IMR-90 (cell line): ENCODE results near the gene FBXO28. TPM values are rescaled to one million over a fixed set of nuclear protein-coding genes. Genes with fewer than 3 reads are reported as not detected.

Experiments
- ATAC-seq: fragments of 200-7000 bp; cut with Tn5 transposase; 2 replicates; pipeline ENCODE4 v1.9.1; 2020; ENCODE audit warnings: low read depth, mild to moderate bottlenecking, moderate library complexity
- BruUV-seq: library from RNA; stranded (reverse); fragments of 400-500 nt; replicated peaks from 2 replicates; lab custom pipeline; 2021; lab: Mats Ljungman, UMichigan
- CTCF ChIA-PET: fragments of 300-600 bp; formaldehyde crosslinking; extraction: SDS; loops from one replicate; lab custom pipeline; 2021; ENCODE audit warnings: antibody characterized with exemption; lab: Yijun Ruan, JAX
- POLR2A ChIA-PET: fragments of 300-600 bp; sonication (Branson Sonifier 250); formaldehyde crosslinking; loops from one replicate; lab custom pipeline; 2022; ENCODE audit warnings: antibody characterized with exemption; ENCODE audit not compliant: unreplicated experiment; lab: Charles Lee
- DNase-seq: peaks from one replicate; pipeline ENCODE4 v3.0.0; 2013
- H2AFZ ChIP-seq: replicated peaks from 2 replicates; pipeline ENCODE3; 2013; ENCODE audit warnings: low read length, mild to moderate bottlenecking; ENCODE audit not compliant: poor library complexity
- H2AK5ac ChIP-seq: 2 replicates; pipeline ENCODE4 v1.6.1; 2013; ENCODE audit warnings: low read depth, low read length, inconsistent platforms
- H2AK9ac ChIP-seq: replicated peaks from 2 replicates; pipeline ENCODE3; 2013; ENCODE audit warnings: mild to moderate bottlenecking, low read depth, low read length, moderate library complexity; ENCODE audit not compliant: poor library complexity
- H2BK120ac ChIP-seq: 2 replicates; pipeline ENCODE4 v1.6.1; 2013; ENCODE audit warnings: low read depth, low read length, inconsistent platforms
- H2BK15ac ChIP-seq: 3 replicates; pipeline ENCODE4 v1.6.1; 2013; ENCODE audit warnings: low read depth, low read length, inconsistent platforms
- H2BK20ac ChIP-seq: 2 replicates; pipeline ENCODE4 v1.6.1; 2013; ENCODE audit warnings: low read depth, mild to moderate bottlenecking, inconsistent platforms, low read length, moderate library complexity
- H2BK5ac ChIP-seq: 2 replicates; pipeline ENCODE4 v1.6.1; 2013; ENCODE audit warnings: mild to moderate bottlenecking, low read depth, low read length, inconsistent platforms; ENCODE audit not compliant: poor library complexity, severe bottlenecking
- H3K14ac ChIP-seq: replicated peaks from 2 replicates; pipeline ENCODE4 v1.6.1; 2013; ENCODE audit warnings: low read depth, low read length, inconsistent platforms
- H3K18ac ChIP-seq: 2 replicates; pipeline ENCODE4 v1.6.1; 2013; ENCODE audit warnings: low read depth, low read length, control low read depth
- H3K23ac ChIP-seq: 2 replicates; pipeline ENCODE4 v1.6.1; 2013; ENCODE audit warnings: low read depth, low read length, inconsistent platforms
- H3K27ac ChIP-seq: 2 replicates; pipeline ENCODE4 v1.5.1; 2013; ENCODE audit warnings: mild to moderate bottlenecking, control low read depth, low read length; ENCODE audit not compliant: insufficient read depth
- H3K27me3 ChIP-seq: 2 replicates; pipeline ENCODE4 v1.6.1; 2013; ENCODE audit warnings: low read length; ENCODE audit not compliant: control insufficient read depth, insufficient read depth
- H3K36me3 ChIP-seq: 2 replicates; pipeline ENCODE4 v1.6.1; 2013; ENCODE audit warnings: low read length, mixed read lengths; ENCODE audit not compliant: control insufficient read depth, insufficient read depth
- H3K4ac ChIP-seq: 2 replicates; pipeline ENCODE4 v1.6.1; 2013; ENCODE audit warnings: low read depth, low read length, inconsistent platforms
- H3K4me1 ChIP-seq: 2 replicates; pipeline ENCODE4 v1.6.1; 2013; ENCODE audit warnings: low read length, mixed read lengths; ENCODE audit not compliant: control insufficient read depth, insufficient read depth
- H3K4me2 ChIP-seq: 2 replicates; pipeline ENCODE4 v1.6.1; 2013; ENCODE audit warnings: low read depth, mild to moderate bottlenecking, control low read depth, low read length, moderate library complexity
- H3K4me3 ChIP-seq: 2 replicates; pipeline ENCODE4 v1.5.1; 2013; ENCODE audit warnings: low read depth, mild to moderate bottlenecking, control low read depth, low read length, moderate library complexity; ENCODE audit not compliant: insufficient read depth
- H3K56ac ChIP-seq: 2 replicates; pipeline ENCODE4 v1.6.1; 2013; ENCODE audit warnings: low read length, inconsistent platforms; ENCODE audit not compliant: insufficient read depth; ENCODE audit errors: extremely low read depth
- H3K79me1 ChIP-seq, 2 experiments: 2 replicates each; pipeline ENCODE4 v1.6.1; 2013; ENCODE audit warnings: low read length in 2 of 2, inconsistent platforms in 1 of 2, low read depth in 1 of 2
- H3K9ac ChIP-seq: 2 replicates; pipeline ENCODE4 v1.6.1; 2013; ENCODE audit warnings: low read depth, low read length, control low read depth
- H3K9me1 ChIP-seq: 2 replicates; pipeline ENCODE4 v1.6.1; 2013; ENCODE audit warnings: low read length, inconsistent platforms; ENCODE audit not compliant: insufficient read depth
- H3K9me3 ChIP-seq: 2 replicates; pipeline ENCODE4 v1.6.1; 2013; ENCODE audit warnings: low read length; ENCODE audit not compliant: control insufficient read depth, insufficient read depth
- H4K20me1 ChIP-seq: 2 replicates; pipeline ENCODE4 v1.6.1; 2013; ENCODE audit warnings: low read length, inconsistent platforms; ENCODE audit not compliant: insufficient read depth
- H4K5ac ChIP-seq: 2 replicates; pipeline ENCODE4 v1.6.1; 2013; ENCODE audit warnings: mild to moderate bottlenecking, low read depth, low read length, control low read depth
- H4K8ac ChIP-seq, 2 experiments: 2 replicates each; pipeline ENCODE4 v1.6.1; 2013; ENCODE audit warnings: low read depth in 2 of 2, low read length in 2 of 2, control low read depth in 1 of 2, inconsistent platforms in 1 of 2
- H4K91ac ChIP-seq: 2 replicates; pipeline ENCODE4 v1.6.1; 2013; ENCODE audit warnings: low read depth, low read length, inconsistent platforms; ENCODE audit not compliant: insufficient read depth
- CEBPB ChIP-seq: IDR thresholded peaks from 2 replicates; pipeline ENCODE4 v1.6.1; 2012; ENCODE audit warnings: low read depth, low read length, improper control_type of control experiment
- CHD1 ChIP-seq: IDR thresholded peaks from 2 replicates; pipeline ENCODE4 v1.6.1; 2012; ENCODE audit warnings: low read depth, low read length, improper control_type of control experiment
- FOS ChIP-seq: fragments of 150-350 bp; IDR thresholded peaks from 2 replicates; pipeline ENCODE4 v1.6.1; 2016; ENCODE audit warnings: low read depth, low read length
- NFE2L2 ChIP-seq: fragments of 150-350 bp; IDR thresholded peaks from 2 replicates; pipeline ENCODE4 v1.6.1; 2016; ENCODE audit warnings: low read depth, mild to moderate bottlenecking, low read length
- POLR2A ChIP-seq: IDR thresholded peaks from 2 replicates; pipeline ENCODE4 v1.6.1; 2012; ENCODE audit warnings: mild to moderate bottlenecking, low read depth, low read length
- RAD21 ChIP-seq: IDR thresholded peaks from 2 replicates; pipeline ENCODE4 v1.6.1; 2012; ENCODE audit warnings: low read length, improper control_type of control experiment
- RFX5 ChIP-seq: IDR thresholded peaks from 2 replicates; pipeline ENCODE4 v1.8.0; 2012; ENCODE audit warnings: low read depth, mild to moderate bottlenecking, low read length, moderate library complexity
- SMC3 ChIP-seq: fragments of 150-350 bp; IDR thresholded peaks from 2 replicates; pipeline ENCODE4 v1.6.1; 2016; ENCODE audit warnings: low read depth, mild to moderate bottlenecking, antibody characterized with exemption, low read length, moderate library complexity
- WGBS, 2 experiments: methylation state at CpG; one replicate each; pipeline versions ENCODE4 v1.1.5 to v1.1.7; 2013; ENCODE audit warnings: missing lambda C conversion rate in 2 of 2; ENCODE audit not compliant: insufficient read length in 1 of 2; ENCODE audit errors: extremely low coverage in 2 of 2; 5-methylcytosine and 5-hydroxymethylcytosine counted together
- dilution Hi-C: fragments of 300-500 bp; cut with HindIII; formaldehyde crosslinking; loops from one replicate; pipeline ENCODE4 v1.14.3; 2018; ENCODE audit warnings: low sequenced_read_pairs; ENCODE audit not compliant: unreplicated experiment
- in situ Hi-C: fragments of 300-500 bp; cut with MboI; formaldehyde crosslinking; loops from 3 replicates; pipeline ENCODE4 v1.14.3; 2019; ENCODE audit warnings: low sequenced_read_pairs, inconsistent platforms, mixed read lengths
- intact Hi-C: fragments of 100-400 bp; cut with micrococcal nuclease; formaldehyde crosslinking; loops from 2 replicates; pipeline ENCODE4 v1.10.0; 2022
- polyA plus RNA-seq, 3 experiments: library from polyadenylated mRNA; depleted of rRNA; stranded (reverse); fragments of >200 nt; gene quantifications; 2 replicates each; pipeline ENCODE4 v1.2.3, GENCODE V29; 2012; ENCODE audit warnings: low replicate concordance in 1 of 3
- total RNA-seq: library from RNA; depleted of rRNA; stranded (reverse); fragments of >200 nt; gene quantifications from 2 replicates; pipeline ENCODE4 v1.2.3, GENCODE V29; 2012
- TF ChIP-seq, protein P1 (sequence below): fragments of 150-350 bp; IDR thresholded peaks from 2 replicates; pipeline ENCODE4 v1.6.1; 2016; ENCODE audit warnings: low read depth, mild to moderate bottlenecking, low read length, moderate library complexity, borderline replicate concordance

The FBXO28 gene
- total and polyA plus RNA-seq, 2 of the 4 experiments (the other 2 are of a cell fraction) = 11.6 to 22.6 TPM

- no peak for TF ChIP-seq SMC3
Observed at GRCh38 chr1:224067621-224068457, 46.1 kb upstream of the FBXO28 start (continued).

DNA sequence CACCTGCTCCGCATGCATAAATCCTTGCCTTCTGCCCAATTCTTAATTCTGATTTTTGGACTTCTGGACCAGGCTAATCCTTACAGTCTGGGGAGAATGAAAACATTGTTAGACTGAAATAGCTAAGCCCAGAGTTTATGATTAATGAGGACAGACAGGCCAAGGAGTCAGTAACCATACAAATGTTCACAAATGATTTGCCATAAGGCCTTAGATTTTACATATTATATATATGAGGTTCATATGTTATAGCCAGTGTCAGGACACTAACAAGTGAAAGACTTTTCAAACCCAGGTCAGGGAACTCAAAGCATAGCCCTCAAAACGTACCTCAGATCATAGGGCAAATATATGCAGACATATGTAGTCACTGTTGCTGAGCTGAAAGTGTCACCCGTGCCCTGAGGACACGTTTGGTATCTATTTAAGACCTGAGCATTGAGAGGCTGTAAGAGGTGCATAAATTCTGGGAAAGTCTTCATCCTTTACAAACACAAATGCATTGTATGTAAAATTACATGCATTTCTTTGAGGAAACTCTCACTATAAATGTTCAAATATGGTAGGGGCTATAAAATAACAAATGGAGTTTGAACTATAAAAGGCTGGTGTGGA lies 45.3 kb upstream of the FBXO28 start:
- no peak overlapping the region for H2BK120ac ChIP-seq
- H4K91ac ChIP-seq = no peak overlapping the region
- no peak overlapping the region for H2AK9ac ChIP-seq
- H2BK5ac ChIP-seq = no peak overlapping the region
- no TSS peak for BruUV-seq
- H3K9me3 ChIP-seq = no peaks in the 10 kb centered on the region
- H3K14ac ChIP-seq = no peak overlapping the region
- H3K9ac ChIP-seq = no peak overlapping the region
- H3K27me3 ChIP-seq = no peaks in the 10 kb centered on the region
- H3K4me3 ChIP-seq = no peak overlapping the region
- no peak overlapping the region for H3K23ac ChIP-seq
- H3K36me3 ChIP-seq = no peaks in the 10 kb centered on the region
- ChIA-PET CTCF (interaction anchor here (2.6 kb wide), 1 partner anchor 17 kb away, joined by 13 read pairs; no protein-coding TSS in a partner anchor), POLR2A (no interaction called here)
- no peak overlapping the region for H3K18ac ChIP-seq
- H4K20me1 ChIP-seq = no peaks in the 10 kb centered on the region
- H4K5ac ChIP-seq = no peak overlapping the region
- dilution Hi-C loops (no loop called here), intact Hi-C loops (no loop called here), in situ Hi-C loops (no loop called here)
- ATAC-seq (no peak), DNase-seq (no peak)
- no peak overlapping the region for H2AK5ac ChIP-seq
- H3K4ac ChIP-seq = no peak overlapping the region
- peak overlapping the region; percentile 25; the same call in 1 of the 2 replicates for H2BK20ac ChIP-seq
- no peak overlapping the region for H4K8ac ChIP-seq
- peaks cover 4% of the 10 kb centered on the region for H3K4me1 ChIP-seq
- WGBS, 2 experiments = no CpG with 5 or more reads among the region's 4 CpGs
- H2BK15ac ChIP-seq = no peak overlapping the region
- no peak overlapping the region for H2AFZ ChIP-seq
- no peak overlapping the region for H3K4me2 ChIP-seq
- H3K56ac ChIP-seq = no peak overlapping the region
- TF ChIP-seq SMC3 (no peak), RFX5 (no peak), POLR2A (no peak), CHD1 (no peak), FOS (no peak), NFE2L2 (no peak), CEBPB (no peak), RAD21 (no peak)
- TF ChIP-seq, protein P1, sequence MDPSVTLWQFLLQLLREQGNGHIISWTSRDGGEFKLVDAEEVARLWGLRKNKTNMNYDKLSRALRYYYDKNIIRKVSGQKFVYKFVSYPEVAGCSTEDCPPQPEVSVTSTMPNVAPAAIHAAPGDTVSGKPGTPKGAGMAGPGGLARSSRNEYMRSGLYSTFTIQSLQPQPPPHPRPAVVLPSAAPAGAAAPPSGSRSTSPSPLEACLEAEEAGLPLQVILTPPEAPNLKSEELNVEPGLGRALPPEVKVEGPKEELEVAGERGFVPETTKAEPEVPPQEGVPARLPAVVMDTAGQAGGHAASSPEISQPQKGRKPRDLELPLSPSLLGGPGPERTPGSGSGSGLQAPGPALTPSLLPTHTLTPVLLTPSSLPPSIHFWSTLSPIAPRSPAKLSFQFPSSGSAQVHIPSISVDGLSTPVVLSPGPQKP = no peak
- no peaks in the 10 kb centered on the region for H3K79me1 ChIP-seq
- H3K27ac ChIP-seq = no peak overlapping the region
- H3K9me1 ChIP-seq = no peaks in the 10 kb centered on the region
